Nephron progenitor cell (in vitro differentiated cells): Measurements from ENCODE around the gene SLC45A3.

ENCODE experiments used
- DNase-seq: peaks from one replicate; pipeline ENCODE4 v3.0.0; 2021
- H3K27ac Mint-ChIP-seq: 2 replicates; pipeline ENCODE4 v1.8.0; 2021; ENCODE audit warnings: mild to moderate bottlenecking, moderate library complexity, mixed read lengths
- H3K27me3 Mint-ChIP-seq: 2 replicates; pipeline ENCODE4 v1.8.0; 2021; ENCODE audit warnings: mild to moderate bottlenecking, low read depth, mixed read lengths; ENCODE audit not compliant: poor library complexity
- H3K36me3 Mint-ChIP-seq: 2 replicates; pipeline ENCODE4 v1.8.0; 2021; ENCODE audit warnings: low read depth, mixed read lengths
- H3K4me1 Mint-ChIP-seq: 2 replicates; pipeline ENCODE4 v1.8.0; 2021; ENCODE audit warnings: mixed read lengths
- H3K4me3 Mint-ChIP-seq: 2 replicates; pipeline ENCODE4 v1.8.0; 2021; ENCODE audit warnings: mild to moderate bottlenecking, moderate library complexity, mixed read lengths
- H3K9me3 Mint-ChIP-seq: 2 replicates; pipeline ENCODE4 v1.8.0; 2021; ENCODE audit warnings: mild to moderate bottlenecking, moderate library complexity, mixed read lengths
- CTCF ChIP-seq: fragments of 200-600 bp; sonication (generic); IDR thresholded peaks from 2 replicates; pipeline ENCODE4 v1.5.0; 2021; ENCODE audit warnings: antibody characterized with exemption

The SLC45A3 gene

GRCh38 chr1:205669341-205670149 lies 10.8 kb downstream of the SLC45A3 start:
- Mint-ChIP-seq H3K27ac (no peak overlapping the region), H3K4me1 (peaks cover 67% of the 10 kb centered on the region)

GRCh38 chr1:205668951-205669340 lies 11.4 kb downstream of the SLC45A3 start:
- no peak for TF ChIP-seq CTCF
- no peak for DNase-seq
- Mint-ChIP-seq H3K27me3 (peaks cover 13% of the 10 kb centered on the region), H3K9me3 (no peaks in the 10 kb centered on the region), H3K4me3 (peak overlapping the region; percentile 44), H3K27ac (no peak overlapping the region), H3K36me3 (no peaks in the 10 kb centered on the region), H3K4me1 (peaks cover 67% of the 10 kb centered on the region)

More at GRCh38 chr1:205669341-205670149, 10.8 kb downstream of the SLC45A3 start:
- no peak for TF ChIP-seq CTCF
- H3K36me3 Mint-ChIP-seq = no peaks in the 10 kb centered on the region
- peak overlapping the region; percentile 66 for H3K4me3 Mint-ChIP-seq
- no peak for DNase-seq
- H3K27me3 Mint-ChIP-seq = peaks cover 8% of the 10 kb centered on the region
- H3K9me3 Mint-ChIP-seq = no peaks in the 10 kb centered on the region

GRCh38 chr1:205667909-205668643 lies 12.2 kb downstream of the SLC45A3 start:
- DNase-seq = no peak
- H3K9me3 Mint-ChIP-seq = no peaks in the 10 kb centered on the region
- H3K27ac Mint-ChIP-seq = no peak overlapping the region
- no peak overlapping the region for H3K4me3 Mint-ChIP-seq
- H3K27me3 Mint-ChIP-seq = peaks cover 9% of the 10 kb centered on the region
- no peak for TF ChIP-seq CTCF
- H3K4me1 Mint-ChIP-seq = peaks cover 67% of the 10 kb centered on the region
- H3K36me3 Mint-ChIP-seq = no peaks in the 10 kb centered on the region

GRCh38 chr1:205666372-205667166 lies 13.7 kb downstream of the SLC45A3 start:
- no peaks in the 10 kb centered on the region for H3K9me3 Mint-ChIP-seq
- no peak overlapping the region for H3K27ac Mint-ChIP-seq
- no peaks in the 10 kb centered on the region for H3K36me3 Mint-ChIP-seq
- H3K27me3 Mint-ChIP-seq = peaks cover 13% of the 10 kb centered on the region
- DNase-seq = no peak
- peaks cover 68% of the 10 kb centered on the region for H3K4me1 Mint-ChIP-seq
- H3K4me3 Mint-ChIP-seq = no peak overlapping the region
- no peak for TF ChIP-seq CTCF

GRCh38 chr1:205665201-205666045 lies 14.9 kb downstream of the SLC45A3 start:
- Mint-ChIP-seq H3K4me3 (no peak overlapping the region), H3K36me3 (no peaks in the 10 kb centered on the region), H3K27ac (peak overlapping the region; percentile 53), H3K4me1 (peaks cover 66% of the 10 kb centered on the region), H3K9me3 (no peaks in the 10 kb centered on the region), H3K27me3 (peaks cover 13% of the 10 kb centered on the region)
- no peak for DNase-seq
- no peak for TF ChIP-seq CTCF
